ENCODE measurements around the gene EXOC4. TPM values are rescaled to one million over a fixed set of nuclear protein-coding genes. Genes with fewer than 3 reads are reported as not detected.

EXOC4 gene
- total and polyA plus RNA-seq, 2 donors from 2014 or later, result 22.8 to 78.7 TPM

- FAIRE-seq, result peak; percentile 84
- Histone ChIP-seq H3K9ac (ENCODE audit: low read length in 3 of 3) (no peak overlapping the region), H3K4me3 (ENCODE audit: low read length in 3 of 3) (no peak overlapping the region), H3K27ac (ENCODE audit: low read depth in 2 of 2, low read length in 2 of 2) (no peak overlapping the region), H3K36me3 (ENCODE audit: control insufficient read depth in 2 of 3, insufficient read depth in 3 of 3, low read length in 3 of 3) (no peaks in the 10 kb centered on the region), H3K4me1 (ENCODE audit: control insufficient read depth in 2 of 3, insufficient read depth in 2 of 3, low read depth in 1 of 3, low read length in 3 of 3) (peaks cover 0 to 6% (median 3%) of the 10 kb centered on the region in 3 donors), H3K9me3 (ENCODE audit: control insufficient read depth in 2 of 3, insufficient read depth in 1 of 3, low read length in 3 of 3) (no peaks in the 10 kb centered on the region), H3K27me3 (ENCODE audit: control insufficient read depth, insufficient read depth, low read length) (no peaks in the 10 kb centered on the region)
- TF ChIP-seq CTCF (IDR thresholded peaks at IDR 0.05; ENCODE audit: borderline replicate concordance, extremely low read depth, insufficient read depth), result no peak
- DNase-seq, result peak in 2 of 5 donors; percentile 55 to 74
- intact Hi-C loops (cut with DNase I), result no loop called here
These were observed 601.9 kb downstream of the EXOC4 start for GRCh38 chr7:133854739-133855138.

- H3K36me3 ChIP-seq (ENCODE audit: control insufficient read depth in 2 of 3, insufficient read depth in 3 of 3, low read length in 3 of 3), result no peaks in the 10 kb centered on the region
- H3K27ac ChIP-seq (ENCODE audit: low read depth in 2 of 2, low read length in 2 of 2), result no peak overlapping the region
- no peaks in the 10 kb centered on the region for H3K9me3 ChIP-seq (ENCODE audit: control insufficient read depth in 2 of 3, insufficient read depth in 1 of 3, low read length in 3 of 3)
- H3K4me3 ChIP-seq (ENCODE audit: low read length in 3 of 3), result no peak overlapping the region
- H3K9ac ChIP-seq (ENCODE audit: low read length in 3 of 3), result no peak overlapping the region
- intact Hi-C loops (cut with DNase I), result no loop called here
- H3K27me3 ChIP-seq (ENCODE audit: control insufficient read depth, insufficient read depth, low read length), result no peaks in the 10 kb centered on the region
- no peak for FAIRE-seq
- DNase-seq, result peak in 1 of 5 donors; percentile 64
- TF ChIP-seq CTCF (IDR thresholded peaks at IDR 0.05; ENCODE audit: borderline replicate concordance, extremely low read depth, insufficient read depth), result no peak
- peaks cover 0 to 6% (median 3%) of the 10 kb centered on the region in 3 donors for H3K4me1 ChIP-seq (ENCODE audit: control insufficient read depth in 2 of 3, insufficient read depth in 2 of 3, low read depth in 1 of 3, low read length in 3 of 3)
These were observed 604.7 kb downstream of the EXOC4 start for GRCh38 chr7:133857376-133858119.

DNA sequence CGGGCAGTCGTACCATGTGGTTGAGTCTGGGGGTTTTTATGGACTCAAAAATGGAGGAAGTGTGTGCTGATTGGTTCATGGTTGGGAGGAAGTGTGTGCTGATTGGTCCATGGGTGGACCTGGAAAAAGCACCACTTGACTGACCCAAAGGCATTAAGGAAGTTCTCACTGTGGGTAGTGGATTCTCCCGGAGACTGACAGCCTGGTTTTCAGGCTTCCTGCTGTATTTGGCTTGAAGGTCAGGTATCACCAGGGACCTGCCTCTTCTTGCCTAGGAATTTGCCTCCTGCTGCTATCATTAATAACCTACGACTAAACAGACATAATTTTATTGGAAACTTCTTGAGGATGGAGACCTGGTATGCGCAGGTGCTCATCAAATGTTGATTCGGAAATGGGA, 605.4 kb downstream of the EXOC4 start:
- Histone ChIP-seq H3K9ac (ENCODE audit: low read length in 3 of 3) (no peak overlapping the region), H3K4me3 (ENCODE audit: low read length in 3 of 3) (no peak overlapping the region), H3K9me3 (ENCODE audit: control insufficient read depth in 2 of 3, insufficient read depth in 1 of 3, low read length in 3 of 3) (no peaks in the 10 kb centered on the region), H3K27me3 (ENCODE audit: control insufficient read depth, insufficient read depth, low read length) (no peaks in the 10 kb centered on the region), H3K27ac (ENCODE audit: low read depth in 2 of 2, low read length in 2 of 2) (no peak overlapping the region), H3K4me1 (ENCODE audit: control insufficient read depth in 2 of 3, insufficient read depth in 2 of 3, low read depth in 1 of 3, low read length in 3 of 3) (peaks cover 0 to 6% (median 3%) of the 10 kb centered on the region in 3 donors), H3K36me3 (ENCODE audit: control insufficient read depth in 2 of 3, insufficient read depth in 3 of 3, low read length in 3 of 3) (no peaks in the 10 kb centered on the region)
- no peak for TF ChIP-seq CTCF (IDR thresholded peaks at IDR 0.05; ENCODE audit: borderline replicate concordance, extremely low read depth, insufficient read depth)
- DNase-seq (no peak), FAIRE-seq (no peak)
- intact Hi-C loops (cut with DNase I), result no loop called here

All from kidney (tissue), 14 donors.